Measurements from ENCODE around the gene GLRA2.
A peak's percentile ranks its signal among the peaks of the same experiment; 100 is the strongest.

Gene GLRA2

DNA sequence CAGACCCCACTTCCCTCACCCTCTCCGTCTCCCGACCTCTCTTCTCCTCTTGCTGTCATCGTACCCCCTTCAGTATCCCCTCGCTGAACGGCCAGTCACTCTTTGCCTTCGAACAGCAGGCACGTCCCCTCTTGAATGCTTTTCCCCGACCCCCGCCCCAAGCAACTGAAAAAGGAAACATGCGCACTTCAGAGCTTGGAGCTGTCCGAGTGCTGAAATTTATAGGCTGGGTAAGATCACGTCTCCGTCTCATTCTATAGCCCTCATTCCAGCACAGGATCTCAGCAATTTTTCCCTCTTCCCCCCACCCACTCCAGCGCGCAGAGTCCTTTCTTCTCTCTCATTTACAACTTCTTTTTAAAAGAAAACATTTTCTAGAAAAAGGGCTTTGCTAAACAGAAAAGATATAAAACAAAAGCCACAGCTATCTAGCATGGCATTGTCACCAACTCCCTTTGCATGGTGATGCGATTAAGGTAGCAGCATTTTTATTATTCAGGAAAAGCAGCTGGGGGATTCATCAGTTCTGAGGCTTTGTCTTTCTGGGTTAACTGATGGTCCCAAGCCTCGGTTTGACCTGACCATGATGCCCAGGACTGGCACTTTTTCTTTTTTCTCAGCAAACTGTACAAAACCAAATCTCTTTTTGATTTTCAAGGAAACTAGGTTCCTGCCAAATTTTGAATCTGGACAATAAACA is at the start of gene GLRA2:
Gene GLRA2 (plus strand): TSS at position 247 of the 700 bp plus-strand sequence. CDS start 522 bp downstream, outside the sequence.
- no peak for DNase-seq

GRCh38 chrX:14489437-14489836 is 39.9 kb upstream of the GLRA2 start:
- DNase-seq: no peak

GRCh38 chrX:14491689-14492088 is 37.6 kb upstream of the GLRA2 start:
- DNase-seq: no peak

GRCh38 chrX:14496674-14497073 is 32.7 kb upstream of the GLRA2 start:
- DNase-seq: no peak

GRCh38 chrX:14497184-14497666 is 32.1 kb upstream of the GLRA2 start:
- peak in 1 of 2 donors; percentile 63 for DNase-seq

GRCh38 chrX:14501327-14501726 is 28.0 kb upstream of the GLRA2 start:
- DNase-seq: no peak

DNA sequence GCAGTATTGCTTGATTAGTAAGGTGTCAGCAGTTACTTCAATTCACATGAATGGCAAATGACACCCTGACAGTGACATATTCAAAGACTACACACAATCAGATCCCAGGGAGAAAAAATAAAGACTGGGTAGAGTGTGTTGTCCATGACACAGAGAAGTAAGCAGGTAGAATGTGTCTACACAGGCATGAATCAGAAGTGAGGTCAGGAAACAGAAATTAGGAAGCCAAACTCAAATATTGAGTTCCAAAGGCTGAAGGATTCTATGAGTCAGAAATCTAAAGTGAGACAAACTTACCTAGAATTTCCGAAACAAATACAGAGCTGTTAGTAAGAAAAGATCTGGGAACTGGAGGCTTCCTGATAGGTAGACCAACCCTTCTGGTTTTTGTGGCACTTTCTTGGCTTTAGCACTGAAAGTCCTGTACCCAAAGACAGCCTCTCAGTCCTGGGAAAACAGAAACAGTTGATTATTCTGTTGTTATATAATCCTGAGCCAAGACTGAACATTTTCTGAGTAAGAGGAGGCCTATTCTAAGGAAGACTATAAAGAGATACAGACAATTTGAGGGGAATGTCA is 24.3 kb upstream of the GLRA2 start:
- no peak for DNase-seq

GRCh38 chrX:14505648-14506047 is 23.7 kb upstream of the GLRA2 start:
- no peak for DNase-seq

GRCh38 chrX:14506866-14507265 is 22.5 kb upstream of the GLRA2 start:
- DNase-seq: no peak

- no peak for DNase-seq
Measured at GRCh38 chrX:14508025-14508690, 21.2 kb upstream of the GLRA2 start.

DNA sequence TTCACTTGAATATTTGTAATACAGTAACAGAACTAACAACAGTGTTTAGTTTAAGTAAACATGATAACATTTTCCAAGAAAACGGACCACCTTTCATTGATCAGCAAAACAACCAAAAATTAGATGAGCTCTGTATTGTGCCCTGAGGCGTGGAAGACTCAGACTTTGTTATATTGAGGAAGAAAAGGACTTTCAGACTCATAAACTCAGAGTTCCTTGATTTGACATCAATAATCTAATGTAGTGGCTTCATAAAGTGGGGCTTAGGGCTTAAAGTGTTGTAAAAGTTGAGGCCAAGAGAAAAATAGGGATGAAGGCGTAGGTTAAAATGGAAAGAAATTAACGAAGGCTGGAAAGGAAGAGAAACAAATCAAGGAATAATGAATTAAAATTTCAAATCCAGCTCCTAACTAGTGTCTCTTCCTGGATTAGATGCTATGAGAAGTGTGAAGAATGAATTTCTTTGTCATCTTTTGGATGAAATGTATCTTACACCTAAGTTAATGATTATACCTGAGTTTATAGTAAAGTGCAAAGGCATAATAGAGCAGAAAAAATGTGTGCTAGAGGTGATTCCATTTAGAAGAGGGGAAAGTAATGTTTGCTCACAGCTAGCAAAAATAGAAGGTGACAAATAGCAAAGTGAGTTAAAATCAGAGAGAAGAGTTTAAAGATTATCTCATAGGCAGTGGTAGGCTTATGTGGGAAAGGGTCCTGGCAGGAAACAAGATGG is 19.8 kb upstream of the GLRA2 start:
- DNase-seq: no peak

DNA sequence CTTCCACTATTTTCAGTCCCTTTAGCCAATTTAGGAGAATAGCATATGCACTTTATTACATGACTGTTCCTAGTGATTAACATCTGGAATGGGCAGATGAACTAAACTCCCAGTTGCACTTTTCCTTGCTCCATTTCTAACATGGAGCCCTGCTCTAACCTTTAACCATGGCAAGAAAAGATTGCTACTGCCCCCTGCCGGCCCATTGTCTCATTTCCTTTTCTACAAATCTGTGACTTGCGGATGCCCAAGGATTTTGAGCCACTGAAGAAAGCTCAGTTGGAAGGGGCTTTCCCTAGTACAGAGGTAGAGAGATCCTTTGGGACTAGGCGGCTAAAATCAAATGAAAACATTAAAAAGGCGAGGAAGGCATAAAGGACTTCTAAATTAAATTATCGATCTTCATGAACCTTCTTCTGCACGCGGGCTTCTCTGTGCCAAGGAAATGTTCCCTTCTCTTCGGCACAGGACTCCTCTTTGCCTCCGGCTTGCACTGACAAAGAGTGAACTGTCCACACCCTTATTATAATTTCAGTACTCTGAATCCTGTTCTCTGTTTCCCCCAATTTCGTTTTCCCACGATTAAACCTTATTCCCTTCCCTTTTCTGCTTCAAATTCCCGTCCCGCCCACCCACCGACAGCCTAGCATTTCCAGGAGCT is 577 bp upstream of the GLRA2 start:
- peak in 1 of 2 donors; percentile 27 for DNase-seq

DNA sequence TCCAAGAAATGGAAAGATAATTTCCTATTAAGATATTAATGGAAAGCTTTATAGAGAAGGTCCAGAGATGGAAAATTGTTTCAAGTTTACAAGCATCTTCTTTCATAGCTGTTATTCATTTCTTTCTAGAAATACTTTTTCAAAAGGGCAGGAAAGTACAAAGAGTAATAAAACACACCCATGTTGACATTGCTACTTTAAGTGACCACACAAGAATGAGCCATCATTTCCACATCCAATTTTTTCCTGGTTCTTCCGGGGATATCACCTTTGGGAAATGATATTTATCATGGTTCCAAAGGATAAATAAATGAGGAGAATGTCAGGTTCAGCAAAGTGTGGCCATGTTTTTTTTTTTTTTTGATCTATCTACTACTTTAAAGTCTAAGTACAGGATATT is 4.5 kb downstream of the GLRA2 start:
- DNase-seq: no peak

DNA sequence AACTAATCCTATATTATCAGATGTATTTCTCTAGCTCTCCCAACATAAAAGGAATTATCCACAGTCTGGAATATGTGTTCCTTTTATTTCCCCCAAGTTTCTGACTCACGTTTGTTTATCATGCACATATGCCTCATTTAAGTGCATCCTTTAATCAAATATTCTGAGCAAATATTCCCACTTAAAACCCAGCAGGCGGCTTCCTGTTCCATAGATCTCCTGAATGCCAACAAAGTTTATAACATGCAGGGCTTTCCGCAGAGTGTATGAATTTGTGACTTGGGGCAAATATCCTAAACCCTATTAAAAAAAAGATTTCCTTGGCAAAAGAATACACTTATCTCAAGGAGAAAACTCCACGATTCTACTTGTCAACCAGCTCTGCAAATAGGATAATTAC is 16.9 kb downstream of the GLRA2 start:
- DNase-seq: no peak

DNA sequence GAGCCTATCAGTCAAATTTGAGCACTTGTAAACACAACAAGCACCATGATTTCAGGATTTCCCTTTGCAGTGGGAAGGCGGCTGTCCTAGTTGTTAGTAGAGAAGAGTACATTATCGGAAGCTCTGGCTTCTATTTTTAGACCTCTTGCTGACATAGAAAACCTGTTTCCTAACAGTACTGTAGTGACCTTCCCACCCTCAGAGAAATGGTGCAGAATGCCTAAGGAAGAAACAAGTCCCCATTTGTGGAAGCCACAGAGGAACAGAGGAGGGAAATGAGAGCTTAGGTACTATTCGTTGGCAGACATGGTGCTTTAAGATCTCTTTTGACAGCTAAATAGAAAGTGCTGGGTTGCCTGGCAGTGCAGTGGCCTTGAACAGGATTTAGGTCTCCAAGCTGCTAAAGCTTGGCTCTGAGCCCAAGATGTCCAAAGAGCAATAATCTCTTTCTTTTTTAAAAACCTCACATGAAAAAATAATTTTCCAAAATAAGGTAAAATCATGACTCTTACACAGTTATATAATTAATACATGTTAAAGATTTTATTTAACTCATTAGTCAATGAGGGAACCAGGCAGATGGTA is 24.9 kb downstream of the GLRA2 start:
- DNase-seq: no peak

DNA sequence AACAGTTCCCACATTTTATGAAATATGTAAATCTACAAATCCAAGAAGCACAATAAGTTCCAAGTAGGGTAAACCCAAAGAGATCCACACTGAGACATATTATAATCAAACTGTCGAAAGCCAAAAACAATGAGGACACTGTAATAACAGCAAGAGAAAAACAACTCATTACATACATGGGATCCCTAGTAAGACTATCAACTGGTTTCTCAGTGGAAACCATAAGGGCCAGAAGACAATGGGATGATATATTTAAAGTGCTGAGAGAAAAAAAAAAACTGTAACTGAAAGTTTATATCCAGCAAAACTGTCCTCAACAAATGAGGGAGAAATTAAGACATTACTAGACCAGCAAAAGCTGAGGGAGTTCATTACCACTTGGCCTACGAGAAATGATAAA is 34.7 kb downstream of the GLRA2 start:
- DNase-seq: no peak

GRCh38 chrX:14573161-14573560 is 43.8 kb downstream of the GLRA2 start:
- DNase-seq: no peak

GRCh38 chrX:14581081-14581480 is 51.7 kb downstream of the GLRA2 start:
- no peak for DNase-seq

GRCh38 chrX:14584548-14584947 is 55.2 kb downstream of the GLRA2 start:
- no peak for DNase-seq

- no peak for DNase-seq
Measured at GRCh38 chrX:14590216-14590615, 60.9 kb downstream of the GLRA2 start.

DNA sequence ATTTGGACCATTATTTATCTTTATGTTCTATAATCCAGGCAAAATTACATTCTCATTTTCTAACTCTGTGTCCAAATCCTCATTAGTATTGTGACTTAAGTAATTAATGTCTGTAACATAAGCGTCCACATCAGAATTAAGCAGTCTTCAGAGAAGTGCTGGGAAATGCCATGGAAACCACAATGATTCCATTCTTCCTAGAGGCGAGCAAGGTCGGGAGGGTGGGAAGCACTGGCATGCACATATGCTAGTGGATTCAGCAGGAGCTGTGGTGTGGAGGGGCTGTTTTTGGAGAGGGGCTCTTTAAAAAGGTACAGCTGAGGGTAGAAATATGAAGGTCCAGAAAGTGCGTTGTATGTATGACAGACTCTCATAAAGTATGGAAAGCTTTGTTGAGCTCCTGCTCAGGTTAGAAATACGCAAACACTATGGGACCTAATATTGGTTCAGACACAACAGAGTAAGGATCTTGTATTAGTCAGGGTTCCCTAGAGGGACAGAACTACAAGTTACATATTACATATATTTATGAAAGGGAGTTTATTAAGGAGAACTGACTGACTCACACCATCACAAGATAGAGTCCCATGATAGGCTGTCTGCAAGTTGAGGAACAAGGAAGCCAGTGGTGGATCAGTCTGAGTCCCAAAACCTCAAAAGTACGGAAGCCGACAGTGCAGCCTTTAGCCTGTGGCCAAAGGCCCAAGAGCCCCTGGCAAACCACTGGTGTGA is 61.5 kb downstream of the GLRA2 start:
- DNase-seq: no peak

DNA sequence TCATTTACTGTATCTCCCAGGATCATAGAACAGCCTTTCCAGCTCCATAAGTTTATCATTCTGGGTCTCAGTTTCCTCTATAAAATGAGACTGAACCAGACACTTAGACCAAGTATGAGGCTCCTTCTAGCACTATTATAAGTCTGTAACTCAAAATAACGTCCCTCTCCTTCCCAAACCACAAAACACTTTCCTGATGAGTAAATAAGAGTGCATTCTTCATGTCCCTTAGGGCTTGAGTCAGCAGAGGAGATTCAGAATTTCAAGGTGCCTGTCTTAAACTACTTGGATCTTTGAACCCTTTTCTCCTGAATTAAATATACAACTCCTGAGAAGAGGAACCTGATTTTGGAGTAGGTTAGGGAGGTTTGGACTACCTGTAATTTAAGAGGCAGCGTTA is 62.6 kb downstream of the GLRA2 start:
- no peak for DNase-seq
